GM21717 (cell line): Measurements from ENCODE around the gene ARHGEF40.

ENCODE experiments used
- ATAC-seq: cut with Tn5 transposase; IDR thresholded peaks from one replicate; pipeline ENCODE4 v1.9.1; 2021; ENCODE audit warnings: mild to moderate bottlenecking, moderate library complexity; ENCODE audit not compliant: unreplicated experiment

ARHGEF40 gene

DNA sequence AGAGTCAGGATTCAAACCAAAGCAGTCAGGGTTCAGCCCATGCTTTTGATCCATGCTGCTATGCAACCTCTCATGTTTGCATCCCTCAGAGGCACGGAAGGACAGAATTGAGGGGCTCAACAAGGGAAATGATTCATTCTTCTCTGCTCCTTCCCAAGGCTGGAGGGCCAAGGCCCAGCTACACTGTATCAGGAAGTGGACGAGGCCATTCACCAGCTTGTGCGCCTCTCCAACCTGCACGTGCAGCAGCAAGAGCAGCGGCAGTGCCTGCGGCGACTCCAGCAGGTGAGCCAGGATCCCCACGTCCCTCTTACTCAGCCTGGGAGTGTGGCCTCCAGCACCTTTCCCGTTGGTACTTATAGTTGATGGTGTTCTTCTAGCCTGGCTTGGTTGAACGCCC lies 8.6 kb downstream of the ARHGEF40 start:
- no peak for ATAC-seq

DNA sequence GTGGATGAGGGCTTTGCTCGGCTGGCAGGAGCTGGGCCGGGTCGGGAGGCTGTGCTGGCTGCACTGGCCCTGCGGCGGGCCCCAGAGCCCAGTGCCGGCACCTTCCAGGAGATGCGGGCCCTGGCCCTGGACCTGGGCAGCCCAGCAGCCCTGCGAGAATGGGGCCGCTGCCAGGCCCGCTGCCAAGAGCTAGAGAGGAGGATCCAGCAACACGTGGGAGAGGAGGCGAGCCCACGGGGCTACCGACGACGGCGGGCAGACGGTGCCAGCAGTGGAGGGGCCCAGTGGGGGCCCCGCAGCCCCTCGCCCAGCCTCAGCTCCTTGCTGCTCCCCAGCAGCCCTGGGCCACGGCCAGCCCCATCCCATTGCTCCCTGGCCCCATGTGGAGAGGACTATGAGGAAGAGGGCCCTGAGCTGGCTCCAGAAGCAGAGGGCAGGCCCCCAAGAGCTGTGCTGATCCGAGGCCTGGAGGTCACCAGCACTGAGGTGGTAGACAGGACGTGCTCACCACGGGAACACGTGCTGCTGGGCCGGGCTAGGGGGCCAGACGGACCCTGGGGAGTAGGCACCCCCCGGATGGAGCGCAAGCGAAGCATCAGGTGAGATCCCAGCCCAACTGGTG lies 11.5 kb downstream of the ARHGEF40 start:
- ATAC-seq = no peak

DNA sequence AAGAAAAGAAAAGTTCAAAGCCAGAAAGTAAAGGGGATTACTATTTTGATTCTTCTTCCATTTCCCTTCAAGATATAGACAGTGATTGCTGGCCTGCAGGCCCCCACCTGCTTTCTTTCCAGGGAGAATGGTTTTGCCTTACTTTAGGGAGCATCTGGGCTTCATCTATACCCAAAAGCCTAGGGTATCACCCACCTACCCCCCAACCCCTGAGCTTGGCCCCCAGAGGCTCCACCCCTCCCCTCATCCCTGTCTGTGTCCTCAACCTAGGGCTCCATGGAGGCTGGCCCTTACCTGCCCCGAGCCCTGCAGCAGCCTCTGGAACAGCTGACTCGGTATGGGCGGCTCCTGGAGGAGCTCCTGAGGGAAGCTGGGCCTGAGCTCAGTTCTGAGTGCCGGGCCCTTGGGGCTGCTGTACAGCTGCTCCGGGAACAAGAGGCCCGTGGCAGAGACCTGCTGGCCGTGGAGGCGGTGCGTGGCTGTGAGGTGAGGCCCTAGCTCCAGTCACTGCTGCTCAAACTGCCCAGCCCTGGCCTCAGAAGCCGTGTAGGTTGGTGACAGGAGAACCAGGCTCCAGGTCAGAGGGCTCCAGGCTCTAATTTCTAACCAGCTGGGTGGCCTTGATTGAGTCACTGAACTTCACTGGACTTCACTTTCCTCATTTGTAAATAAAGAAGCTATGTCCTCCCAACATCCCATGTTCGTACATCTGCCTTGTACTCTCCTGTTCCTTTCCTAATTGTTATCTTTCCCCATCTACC lies 13.6 kb downstream of the ARHGEF40 start:
- ATAC-seq = no peak

DNA sequence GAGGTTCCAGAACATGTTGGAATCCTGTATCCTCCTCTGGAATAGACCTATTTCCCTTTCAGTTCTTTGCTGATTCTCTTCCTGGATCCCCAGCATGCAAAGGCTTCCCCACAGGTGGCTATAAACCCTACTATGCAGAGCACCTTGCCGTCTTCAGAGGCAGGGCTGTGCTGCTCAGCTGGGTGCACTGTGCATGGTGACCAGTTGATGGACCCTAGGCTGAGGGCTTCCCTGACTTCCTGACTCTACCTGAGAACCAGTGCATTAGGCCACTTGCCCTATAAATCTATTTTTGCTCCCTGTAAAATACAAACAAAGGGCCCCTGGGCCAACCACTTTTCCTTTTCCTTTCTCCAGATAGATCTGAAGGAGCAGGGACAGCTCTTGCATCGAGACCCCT lies 14.3 kb downstream of the ARHGEF40 start:
- ATAC-seq = no peak

DNA sequence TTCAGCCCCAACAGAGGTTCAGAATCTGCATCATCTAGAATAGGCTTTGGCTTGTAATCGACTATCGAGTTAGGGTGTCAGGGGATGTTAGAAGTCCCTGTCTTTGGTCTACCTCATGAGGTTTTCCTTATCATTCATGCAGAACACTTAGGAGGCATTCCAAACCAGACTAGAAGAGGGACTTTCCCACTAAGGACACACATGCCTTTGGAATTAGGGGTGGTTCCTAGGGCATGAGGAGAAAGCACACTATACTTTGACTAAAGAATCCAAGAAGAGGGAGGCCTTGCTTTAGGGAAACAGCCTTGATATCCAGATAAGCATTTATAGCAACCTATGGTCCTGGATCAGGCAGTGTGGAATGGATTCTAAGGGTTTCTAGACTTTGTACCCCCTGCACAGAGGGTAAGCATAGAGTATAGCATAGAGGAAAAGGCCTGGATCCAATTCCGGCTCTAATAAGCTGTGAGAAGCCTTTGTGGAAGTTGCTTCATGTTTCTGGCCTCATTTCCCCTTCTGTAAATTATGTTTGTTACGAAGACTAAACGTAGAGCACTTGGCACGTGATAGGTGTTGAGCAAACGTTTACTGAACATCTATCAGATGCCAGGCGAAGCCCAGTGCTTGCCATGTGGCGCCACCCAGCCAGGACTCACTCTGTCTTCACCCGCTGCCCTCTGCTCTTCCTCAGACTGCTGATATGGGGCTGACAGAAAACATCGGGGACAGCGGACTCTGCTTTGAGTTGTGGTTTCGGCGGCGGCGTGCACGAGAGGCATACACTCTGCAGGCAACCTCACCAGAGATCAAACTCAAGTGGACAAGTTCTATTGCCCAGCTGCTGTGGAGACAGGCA lies 15.1 kb downstream of the ARHGEF40 start:
- no peak for ATAC-seq

DNA sequence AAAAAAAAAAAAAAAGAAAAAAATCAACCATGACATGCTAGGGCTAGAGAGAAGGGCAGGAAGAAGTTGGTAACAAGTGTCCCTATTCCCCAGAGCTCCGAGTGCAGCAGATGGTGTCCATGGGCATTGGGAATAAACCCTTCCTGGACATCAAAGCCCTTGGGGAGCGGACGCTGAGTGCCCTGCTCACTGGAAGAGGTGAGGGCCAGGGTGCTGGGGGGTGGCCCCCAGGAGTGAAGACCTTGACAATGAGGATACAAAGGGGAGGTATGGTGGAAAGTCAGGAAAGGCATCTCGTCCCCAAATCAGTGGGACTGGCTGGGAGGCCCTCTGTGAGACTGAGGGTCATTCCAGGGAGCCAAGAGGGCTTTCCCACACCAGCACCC lies 16.8 kb downstream of the ARHGEF40 start:
- ATAC-seq = no peak

DNA sequence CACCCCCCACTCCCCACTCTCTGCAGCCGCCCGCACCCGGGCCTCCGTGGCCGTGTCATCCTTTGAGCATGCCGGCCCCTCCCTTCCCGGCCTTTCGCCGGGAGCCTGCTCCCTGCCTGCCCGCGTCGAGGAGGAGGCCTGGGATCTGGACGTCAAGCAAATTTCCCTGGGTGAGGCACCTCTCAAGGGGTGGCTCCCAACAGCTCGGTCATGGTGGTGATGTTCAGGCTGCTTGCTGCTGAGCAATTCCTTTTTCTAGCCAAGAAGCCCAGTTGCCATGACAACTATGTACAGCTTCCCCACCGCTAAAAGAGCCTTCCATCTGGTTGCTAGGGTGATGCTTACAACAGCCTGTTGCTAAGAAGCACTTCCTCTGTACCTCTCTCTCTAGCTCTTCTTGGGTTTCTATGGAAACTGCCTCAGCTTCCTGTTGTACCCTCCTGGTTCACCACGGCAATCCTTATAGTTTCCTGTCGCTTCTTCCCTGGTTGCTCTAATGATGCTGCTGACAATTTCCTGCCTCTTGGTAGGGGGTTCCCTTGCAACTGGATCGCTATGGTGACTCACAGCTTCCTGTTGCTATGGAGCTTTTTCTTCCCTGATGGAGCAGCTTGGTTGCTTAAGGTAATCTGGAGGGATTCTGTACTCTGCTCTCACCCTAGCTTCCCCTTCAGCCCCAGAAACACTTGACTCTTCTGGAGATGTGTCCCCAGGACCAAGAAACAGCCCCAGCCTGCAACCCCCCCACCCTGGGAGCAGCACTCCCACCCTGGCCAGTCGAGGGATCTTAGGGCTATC lies 17.4 kb downstream of the ARHGEF40 start:
- ATAC-seq = no peak

DNA sequence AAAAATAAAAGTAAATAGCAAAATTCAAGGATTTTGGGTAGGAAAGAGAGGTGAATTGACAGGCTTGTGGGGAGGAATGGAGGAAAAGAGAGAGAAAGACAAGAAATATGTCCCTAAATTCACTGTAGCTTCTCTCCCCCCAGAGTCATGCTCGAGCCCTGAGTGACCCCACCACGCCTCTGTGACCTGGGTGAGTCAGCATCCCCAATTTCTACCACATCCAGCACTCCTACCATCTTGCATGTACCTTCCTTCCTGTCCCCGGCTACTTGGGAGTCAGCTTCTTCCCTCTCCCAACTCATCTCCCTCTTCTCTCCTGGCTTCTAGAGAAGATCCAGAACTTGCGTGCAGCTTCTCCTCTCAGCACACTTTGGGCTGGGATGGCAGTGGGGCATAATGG lies 18.6 kb downstream of the ARHGEF40 start:
- no peak for ATAC-seq

DNA sequence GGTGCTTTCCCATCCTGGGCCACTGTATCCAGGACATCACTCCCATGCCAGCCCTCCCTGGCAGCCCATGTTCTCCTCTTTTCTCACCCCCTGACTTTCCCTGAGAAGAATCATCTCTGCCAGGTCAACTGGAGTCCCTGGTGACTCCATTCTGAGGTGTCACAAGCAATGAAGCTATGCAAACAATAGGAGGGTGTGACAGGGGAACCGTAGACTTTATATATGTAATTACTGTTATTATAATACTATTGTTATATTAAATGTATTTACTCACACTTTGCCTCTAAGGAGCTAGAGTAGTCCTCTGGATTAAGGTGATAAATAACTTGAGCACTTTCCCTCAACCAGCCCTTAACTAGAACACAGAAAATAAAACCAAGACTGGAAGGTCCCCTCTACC lies 19.2 kb downstream of the ARHGEF40 start:
- no peak for ATAC-seq

DNA sequence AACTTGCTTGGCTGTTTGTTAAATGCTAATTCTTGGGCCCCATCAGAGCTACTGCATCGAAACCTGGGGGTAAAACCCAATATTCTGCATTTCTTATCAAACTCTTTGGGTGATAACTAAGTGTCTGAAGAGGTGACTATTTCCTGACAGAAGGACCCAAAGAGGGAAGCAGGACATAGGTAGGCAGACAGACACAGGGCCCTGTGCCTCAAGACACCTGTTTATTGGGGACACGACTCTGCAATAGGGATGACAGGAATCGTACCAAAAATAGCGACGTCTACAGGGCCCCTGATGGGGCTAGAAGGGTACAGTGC lies 19.7 kb downstream of the ARHGEF40 start:
- ATAC-seq = no peak

DNA sequence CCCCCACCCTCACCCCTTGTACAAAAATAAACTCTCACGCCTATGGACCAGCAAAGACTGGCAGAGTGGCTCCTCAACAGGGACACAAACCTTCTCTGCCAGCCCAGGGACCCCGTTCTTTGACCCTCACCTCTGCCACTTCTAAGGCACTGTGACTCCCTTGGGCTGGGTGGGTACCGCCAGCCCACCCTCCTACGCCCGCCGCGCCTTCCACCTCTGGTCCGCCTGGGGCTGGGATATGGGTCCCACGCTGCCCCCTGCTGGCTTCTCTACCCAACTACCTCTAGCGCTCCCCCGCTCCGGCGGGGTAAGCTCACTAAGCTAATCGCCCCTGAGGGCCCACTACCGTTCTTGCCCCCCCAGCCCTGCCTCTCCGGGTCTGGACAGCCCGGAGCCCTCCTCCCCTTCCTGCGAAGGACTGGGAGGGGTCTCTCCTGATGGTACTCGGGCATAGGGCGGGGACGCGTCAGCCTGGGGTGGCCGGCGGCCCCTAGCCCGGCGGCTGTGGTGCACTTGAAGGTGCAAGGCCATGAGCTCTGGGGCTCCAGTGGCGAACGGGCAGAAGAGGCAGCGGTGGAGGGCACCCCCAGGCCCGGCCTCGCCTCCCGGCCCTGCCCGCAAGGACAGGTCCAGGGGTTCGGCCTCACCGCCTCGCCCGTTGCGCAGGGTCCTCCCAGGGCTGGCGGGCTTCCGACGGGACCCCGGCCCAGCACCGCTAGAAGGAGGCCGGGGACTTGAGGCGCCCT lies 20.3 kb downstream of the ARHGEF40 start:
- ATAC-seq = no peak

DNA sequence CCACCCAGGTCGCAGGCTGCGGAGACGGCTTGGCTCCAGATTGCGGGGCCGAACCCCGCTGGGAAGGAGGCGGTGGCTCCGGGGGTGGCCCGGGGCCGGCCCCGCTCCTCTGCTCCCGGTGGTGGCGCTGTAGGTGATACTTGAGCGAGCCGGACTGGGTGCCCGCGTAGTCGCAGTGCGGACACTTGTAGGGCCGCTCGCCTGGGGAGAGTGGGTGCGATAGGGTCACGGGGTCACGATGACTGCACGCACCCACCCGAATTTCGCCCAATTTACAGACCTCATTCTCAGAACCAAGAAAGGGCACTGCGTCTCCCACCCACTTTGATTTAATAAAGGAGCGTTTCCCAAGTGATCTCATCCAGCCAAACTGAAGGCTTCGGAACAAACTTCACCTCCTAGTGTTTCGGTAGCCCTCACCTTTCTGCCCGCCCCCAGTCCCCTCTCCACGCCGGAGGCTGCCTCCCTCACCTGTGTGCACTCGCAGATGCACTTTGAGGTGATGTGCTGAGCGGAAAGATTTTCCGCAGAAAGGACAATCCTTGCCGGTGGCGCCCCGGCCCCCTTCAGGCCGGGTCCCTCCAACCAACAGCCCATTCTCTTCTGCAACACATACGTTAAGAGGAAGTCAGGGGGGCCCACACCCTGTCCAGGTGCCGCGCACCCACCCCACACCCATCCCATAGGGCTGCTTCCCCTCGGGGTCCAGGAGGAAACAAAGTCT lies 21.0 kb downstream of the ARHGEF40 start:
- no peak for ATAC-seq

DNA sequence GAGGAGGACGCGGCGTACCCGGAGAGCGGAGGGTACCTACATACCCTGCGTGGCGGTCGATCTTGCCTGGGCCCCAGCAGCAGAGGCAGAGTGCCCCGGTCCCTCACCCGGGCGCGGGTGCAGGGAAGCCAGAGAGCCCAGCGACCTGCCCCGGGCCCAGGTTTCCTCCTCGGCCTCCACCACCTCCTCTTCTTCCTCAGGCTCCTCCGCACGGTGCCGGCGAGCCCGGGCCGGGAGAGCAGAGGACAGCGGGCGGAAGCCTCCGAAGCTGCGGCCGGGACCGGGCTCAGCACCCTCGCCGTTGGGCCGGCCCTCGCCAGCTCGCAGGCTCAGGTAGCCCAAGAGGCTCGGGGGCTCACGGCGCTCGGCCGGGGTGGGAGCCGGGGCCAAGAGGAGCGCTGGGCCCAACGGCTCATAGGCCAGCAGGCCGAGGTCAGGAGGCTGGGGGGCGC lies 21.7 kb downstream of the ARHGEF40 start:
- ATAC-seq = no peak

DNA sequence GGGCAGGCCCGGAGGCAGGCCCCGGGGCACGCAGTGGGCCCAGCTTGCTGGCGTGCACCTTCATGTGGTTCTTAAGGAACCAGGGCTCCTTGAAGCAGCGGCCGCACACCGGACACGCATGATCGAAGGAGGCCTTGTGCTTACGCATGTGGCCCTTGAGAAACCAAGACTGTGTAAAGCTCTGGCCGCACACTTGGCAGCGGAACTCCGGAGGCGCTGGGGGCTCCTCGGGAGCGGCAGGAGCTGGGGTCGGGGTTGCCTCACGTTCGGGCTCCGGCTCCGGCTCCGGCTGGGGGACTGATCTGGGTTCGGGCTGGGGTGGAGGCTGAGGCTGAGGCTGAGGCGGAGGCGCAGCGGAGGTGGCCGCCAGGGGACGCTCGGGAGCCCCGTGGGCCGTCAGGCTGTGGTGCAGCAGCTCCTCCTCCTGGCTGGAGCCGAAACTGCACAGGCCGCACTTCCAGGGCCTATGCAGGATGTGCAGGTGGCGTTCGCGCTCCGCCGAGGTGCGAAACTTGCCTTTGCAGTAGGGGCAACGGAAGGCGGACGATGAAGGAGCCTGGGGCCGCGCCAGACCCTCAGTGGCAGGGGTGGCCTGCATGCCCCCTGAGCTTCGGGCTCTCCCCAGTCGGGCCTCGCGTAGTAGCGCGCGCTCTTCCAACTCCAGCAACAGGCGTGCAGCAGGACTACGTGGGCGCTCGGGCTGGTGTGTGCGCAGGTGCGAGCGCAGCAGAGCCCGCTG lies 22.3 kb downstream of the ARHGEF40 start:
- peak; percentile 62 for ATAC-seq

DNA sequence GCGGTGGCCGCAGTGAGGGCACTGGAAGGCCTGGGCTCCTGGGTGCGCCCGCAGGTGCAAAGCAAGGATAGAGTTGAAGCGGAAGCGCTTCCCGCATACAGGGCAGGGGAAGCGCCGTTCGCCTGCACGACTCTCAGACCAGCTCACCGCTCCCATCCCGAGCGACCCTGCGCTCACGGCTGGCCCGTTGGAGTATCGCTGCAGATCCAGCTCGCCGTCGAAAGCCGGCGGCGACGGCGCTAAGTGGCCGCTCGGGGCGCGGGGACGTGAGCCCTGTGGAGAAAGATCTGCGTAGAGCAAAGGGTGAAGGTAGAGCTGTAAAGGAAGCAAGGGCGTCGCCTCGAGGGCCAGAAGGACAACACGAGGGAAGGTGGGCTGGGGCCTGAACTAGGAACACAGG lies 22.9 kb downstream of the ARHGEF40 start:
- ATAC-seq = no peak

DNA sequence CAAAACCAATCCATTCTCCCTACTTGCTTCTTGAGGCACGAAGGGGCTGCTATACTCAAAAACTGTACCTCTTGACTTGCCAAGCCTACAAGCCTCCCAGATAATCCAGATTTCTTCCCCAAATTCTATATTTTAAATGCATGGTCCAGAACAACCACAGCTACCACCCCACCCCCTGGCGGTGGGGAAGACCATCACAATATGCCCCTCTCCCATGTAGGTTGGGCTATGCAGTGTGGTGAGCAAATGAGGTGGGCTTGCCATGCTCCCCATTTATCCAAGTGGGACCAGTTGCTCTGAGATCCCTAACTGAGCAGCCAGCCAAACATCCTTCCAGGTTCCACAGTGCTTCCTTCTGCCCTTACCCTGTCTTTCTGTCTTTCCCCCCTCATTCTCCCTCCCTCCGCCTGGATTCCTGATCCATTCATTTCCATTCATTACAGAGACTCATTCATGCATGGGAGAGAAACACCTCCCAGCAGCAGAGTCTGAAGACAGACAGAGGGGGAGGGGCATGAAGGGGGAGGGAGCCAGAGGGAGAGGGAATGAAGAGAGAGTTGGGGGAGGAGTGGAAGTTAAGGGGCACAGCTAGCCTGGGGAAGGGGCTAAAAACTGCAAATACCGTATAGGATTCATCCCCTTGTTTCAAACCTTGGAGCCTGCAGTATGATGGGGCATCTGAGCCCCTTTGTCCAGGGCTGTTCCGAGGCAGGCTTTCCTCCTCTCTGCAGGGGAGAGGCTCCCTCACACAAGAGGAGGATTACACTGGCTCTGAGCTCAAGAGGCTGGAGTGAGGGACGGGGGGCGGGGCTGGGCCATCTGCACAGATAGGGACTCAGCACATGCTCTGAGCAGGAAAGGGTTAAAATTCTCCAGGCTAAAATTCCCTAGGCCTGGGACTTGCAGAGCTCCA lies 23.9 kb downstream of the ARHGEF40 start:
- no peak for ATAC-seq

DNA sequence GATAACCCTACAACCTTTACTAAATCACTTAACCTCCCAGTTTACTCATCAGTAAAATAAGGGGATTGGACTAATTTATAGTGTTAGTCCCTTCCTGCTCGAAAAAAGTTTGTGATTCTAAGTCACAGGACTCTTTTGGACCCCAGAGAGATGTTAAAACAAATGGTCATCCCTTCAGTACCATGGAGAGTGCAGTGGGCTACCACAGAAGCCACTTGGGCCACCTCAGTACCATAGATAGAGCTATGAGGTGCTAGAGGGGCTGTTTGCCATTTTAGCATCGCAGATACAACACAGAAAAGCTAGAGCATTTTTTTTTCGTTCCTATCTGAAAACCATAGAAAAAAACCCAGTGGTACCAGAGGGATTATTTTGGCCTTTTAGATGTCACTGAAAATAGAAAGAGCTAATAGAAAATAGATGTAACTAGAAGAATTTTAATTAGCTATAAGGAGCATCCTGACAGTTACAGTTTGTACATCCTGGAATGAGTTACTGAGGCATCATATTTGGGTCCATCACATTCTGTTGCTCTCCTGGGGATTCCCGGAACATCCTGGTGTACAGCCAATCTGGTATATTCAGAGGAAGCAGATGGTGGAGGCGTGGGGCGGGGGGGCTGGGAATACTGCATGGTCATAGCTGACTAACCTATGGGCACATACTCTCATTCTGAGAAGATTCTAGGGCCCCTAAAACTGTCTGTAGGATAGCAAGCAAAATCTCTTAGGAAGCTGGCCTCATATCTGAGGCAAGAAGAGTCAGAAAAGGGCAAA lies 25.5 kb downstream of the ARHGEF40 start:
- no peak for ATAC-seq
